Middle frontal gyrus (tissue), 1 donor: ENCODE data around the gene MYBPC3.

Experiments used
- DNase-seq: peaks from one replicate; pipeline ENCODE4 v3.0.0-alpha.2; 2015; ENCODE audit warnings: low spot score; ENCODE audit errors: extremely low spot score

The MYBPC3 gene

GRCh38 chr11:47352556-47352955 is at the start of gene MYBPC3:
MYBPC3 (minus strand) TSS chr11:47352702; CDS start chr11:47352647, 55 bp downstream.
- DNase-seq, result no peak

DNA sequence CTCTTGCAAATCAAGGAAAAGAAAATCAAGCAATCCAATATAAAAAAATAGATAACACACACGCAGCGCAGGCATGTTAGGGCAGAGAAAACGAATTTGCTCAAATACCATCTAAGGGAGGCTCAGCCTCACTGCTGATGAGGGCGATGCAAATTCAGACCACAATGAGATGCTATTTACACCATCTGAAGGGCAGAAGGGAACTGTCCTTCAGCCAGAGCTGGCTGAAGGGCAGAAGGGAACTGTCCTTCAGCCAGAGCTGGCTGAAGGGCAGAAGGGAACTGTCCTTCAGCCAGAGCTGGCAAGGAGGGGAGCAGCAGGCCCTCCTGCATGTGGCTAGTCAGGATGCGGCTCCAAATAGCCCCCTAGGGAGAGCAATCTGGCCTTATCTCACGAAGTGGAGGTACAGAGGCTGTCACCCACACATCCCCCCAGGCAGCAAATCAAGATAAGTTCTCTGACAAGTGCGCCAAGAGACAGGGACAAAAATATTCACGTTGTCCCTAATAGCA is 48.3 kb upstream of the MYBPC3 start:
- DNase-seq, result no peak

GRCh38 chr11:47399860-47400767 is 47.6 kb upstream of the MYBPC3 start:
- no peak for DNase-seq

DNA sequence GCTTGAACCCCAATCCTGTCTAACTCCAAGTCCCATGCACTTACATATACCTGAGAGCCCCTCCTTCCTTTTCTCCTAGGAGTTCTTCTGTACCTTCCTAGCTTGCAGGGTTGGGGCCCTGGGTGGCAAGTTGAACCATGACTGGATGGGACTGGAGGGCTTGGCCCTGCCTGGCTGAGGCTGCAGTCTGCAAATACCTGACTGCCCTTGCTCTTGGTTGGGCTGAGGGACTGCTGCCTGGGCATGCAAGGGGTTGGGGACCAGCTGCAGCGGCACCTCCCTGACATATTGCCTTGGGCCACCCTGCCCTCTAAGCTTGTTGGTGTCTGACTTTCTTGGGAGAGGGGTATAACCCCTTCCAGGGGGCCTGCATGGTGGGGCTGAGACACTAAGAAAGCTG is 46.0 kb upstream of the MYBPC3 start:
- no peak for DNase-seq

GRCh38 chr11:47398011-47398410 is 45.5 kb upstream of the MYBPC3 start:
- no peak for DNase-seq

- DNase-seq, result no peak
These were observed 43.5 kb upstream of the MYBPC3 start for GRCh38 chr11:47396049-47396320.

- DNase-seq, result no peak
These were observed 42.9 kb upstream of the MYBPC3 start for GRCh38 chr11:47395223-47396048.

GRCh38 chr11:47394322-47395222 is 42.1 kb upstream of the MYBPC3 start:
- DNase-seq, result no peak

GRCh38 chr11:47394050-47394321 is 41.5 kb upstream of the MYBPC3 start:
- no peak for DNase-seq

DNA sequence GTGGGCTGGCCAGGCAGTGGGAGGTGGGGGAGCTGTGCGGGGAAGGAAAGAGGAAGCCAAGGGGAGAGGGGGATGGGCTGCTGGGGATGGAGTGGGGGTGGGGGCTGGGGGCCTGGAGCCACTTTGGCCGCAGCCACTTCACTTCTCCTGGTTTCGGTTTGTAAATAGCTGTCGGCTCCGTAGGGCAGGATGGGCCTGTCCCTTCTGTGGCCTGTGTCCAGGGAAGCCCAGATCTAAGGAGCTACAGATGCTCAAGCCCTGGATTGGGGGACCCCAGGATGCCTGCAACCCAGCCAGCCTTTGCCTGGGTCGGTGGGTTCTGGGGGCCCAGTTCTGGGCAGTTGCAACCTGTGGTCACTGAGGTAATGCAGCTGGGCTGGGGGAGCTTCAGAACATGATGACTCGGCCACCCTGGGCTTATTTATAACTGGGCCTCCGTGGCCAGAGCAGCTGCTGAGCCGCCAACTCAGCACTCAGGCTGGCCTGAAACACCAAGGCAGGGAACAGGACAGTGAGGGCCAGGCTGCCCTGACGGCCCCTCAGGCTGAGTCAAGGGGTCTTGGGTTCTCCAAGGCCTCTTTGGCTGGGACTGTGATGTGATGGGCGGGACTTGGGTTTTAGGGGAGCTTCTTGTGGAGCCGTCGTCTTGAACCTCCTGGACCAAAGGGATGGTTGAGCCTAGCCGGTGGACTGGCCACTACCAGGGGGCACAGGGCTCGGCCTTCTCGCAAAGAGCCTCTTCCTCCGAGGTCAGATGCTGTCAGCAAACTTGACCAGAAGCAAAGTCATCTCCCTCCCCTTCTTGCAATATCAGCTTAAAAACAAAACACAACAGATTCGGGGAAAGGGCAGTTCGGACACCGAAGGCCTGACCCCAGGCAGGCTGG is 40.9 kb upstream of the MYBPC3 start:
- DNase-seq, result no peak

GRCh38 chr11:47392546-47393162 is 40.2 kb upstream of the MYBPC3 start:
- DNase-seq, result no peak

DNA sequence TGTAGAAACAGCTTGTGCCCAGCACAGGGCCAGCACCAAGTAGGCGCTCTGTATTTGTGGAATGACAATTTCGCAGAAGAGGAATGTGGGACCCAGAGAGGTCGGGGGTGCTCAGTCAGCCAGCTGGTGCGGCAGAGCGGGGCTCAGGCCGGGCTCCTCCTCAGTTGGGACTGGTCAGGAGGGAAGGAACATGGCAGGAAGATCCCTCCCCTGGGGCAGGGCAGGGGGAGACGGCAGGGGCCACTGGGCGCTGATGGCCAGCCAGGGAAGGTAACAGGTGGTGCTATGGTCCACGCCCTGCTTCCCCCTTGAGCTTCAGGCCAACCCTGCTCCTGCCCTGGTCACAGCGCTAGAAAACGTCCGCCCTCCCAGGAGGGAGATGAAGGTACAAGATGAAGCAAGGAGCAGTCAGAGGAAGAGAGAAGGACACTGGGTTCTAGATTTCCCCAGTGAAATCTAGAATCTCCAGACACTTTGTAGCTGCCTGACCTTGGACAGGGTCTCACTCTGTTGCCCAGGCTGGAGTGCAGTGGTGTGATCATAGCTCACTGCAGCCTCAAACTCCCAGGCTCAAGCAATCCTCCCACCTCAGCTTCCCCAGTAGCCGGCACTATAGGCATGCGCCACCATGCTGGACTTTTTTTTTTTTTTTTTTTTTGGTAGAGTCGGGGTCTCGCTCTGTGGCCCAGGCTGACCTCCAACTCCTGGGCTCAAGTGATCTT is 39.4 kb upstream of the MYBPC3 start:
- no peak for DNase-seq

DNA sequence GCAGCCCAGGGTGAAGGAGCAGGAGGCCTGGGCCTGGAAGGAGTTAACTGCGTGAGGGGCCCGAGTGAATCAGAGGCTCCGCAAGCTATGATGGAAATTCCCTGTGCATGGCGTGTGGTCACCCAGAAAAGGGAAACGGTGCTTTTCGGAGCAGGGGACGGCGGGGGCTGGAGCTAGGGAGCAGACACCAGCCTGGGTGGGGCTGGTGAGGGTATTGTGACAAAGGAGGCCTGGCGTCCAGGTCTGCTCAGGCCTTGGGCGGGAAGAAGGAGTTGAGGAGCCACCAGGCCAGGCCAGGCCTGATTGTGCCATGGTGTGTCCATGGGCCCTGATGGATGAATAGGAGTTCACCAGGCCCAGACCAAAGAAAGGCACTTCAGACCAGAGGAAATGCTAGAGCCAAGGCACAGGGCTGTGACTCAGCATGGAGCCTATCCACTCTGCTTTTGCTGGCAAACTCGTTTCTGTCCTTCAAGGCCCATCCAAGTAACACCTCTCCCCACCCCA is 38.6 kb upstream of the MYBPC3 start:
- no peak for DNase-seq

- DNase-seq, result no peak
These were observed 37.9 kb upstream of the MYBPC3 start for GRCh38 chr11:47390422-47390760.

- no peak for DNase-seq
These were observed 37.3 kb upstream of the MYBPC3 start for GRCh38 chr11:47389577-47390421.

DNA sequence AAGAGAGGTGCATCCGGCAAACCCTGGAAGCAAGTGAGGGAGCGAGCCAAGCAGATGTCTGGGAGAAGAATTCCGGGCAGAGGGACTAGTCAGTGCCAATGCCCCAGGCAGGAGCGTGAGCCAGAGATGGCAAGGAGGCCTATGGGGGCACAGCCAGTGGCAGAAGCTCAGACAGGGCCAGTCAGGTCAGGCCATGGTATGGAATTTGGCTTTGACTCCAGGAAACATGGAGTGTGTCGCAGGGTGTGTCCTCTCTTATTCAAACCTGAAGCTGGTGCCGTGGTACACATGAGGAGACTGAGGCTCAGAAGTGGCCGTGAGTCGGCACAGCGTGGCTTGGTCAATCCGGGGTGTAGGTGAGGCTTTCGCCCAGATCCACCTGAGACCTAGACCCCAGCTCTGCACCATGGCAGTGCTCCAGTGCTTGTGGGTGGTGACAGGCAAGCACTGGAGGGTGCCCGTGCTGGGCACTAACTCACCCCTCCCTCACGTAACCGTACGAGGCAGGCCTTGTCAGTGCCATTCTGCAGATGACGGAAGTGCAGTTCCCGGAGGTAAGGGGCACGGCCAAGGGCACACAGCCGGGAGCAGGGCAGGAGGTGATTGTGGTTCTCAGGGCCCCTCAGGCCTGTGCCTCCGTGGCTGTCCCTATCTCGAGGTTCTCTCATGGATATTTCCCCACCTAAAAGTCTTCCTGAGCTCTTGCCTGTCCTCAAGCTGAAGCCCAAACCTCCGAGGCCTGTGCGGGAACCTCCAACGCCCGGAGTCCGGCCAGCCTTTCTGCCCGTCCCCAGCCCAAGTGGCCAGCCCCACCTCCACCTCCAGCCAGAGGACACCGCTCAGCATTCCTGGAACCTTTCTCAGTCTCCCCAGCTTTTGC is 36.4 kb upstream of the MYBPC3 start:
- no peak for DNase-seq

GRCh38 chr11:47387944-47388696 is 35.6 kb upstream of the MYBPC3 start:
- DNase-seq, result no peak
